ENCODE measurements around the gene DLGAP1. TPM values are rescaled to one million over a fixed set of nuclear protein-coding genes. Genes with fewer than 3 reads are reported as not detected.
"Not testable (repeated sequence)": the region's sequence is repeated elsewhere in the genome, so short reads cannot be mapped to it uniquely, and the experiment has no call there.

DLGAP1 gene
- total RNA-seq: not detected

- CTCF ChIA-PET: no interaction called here
- H3K4me3 Mint-ChIP-seq: no peak within 1 kb of the TSS
- H3K9me3 Mint-ChIP-seq (ENCODE audit: insufficient read depth): no peaks in the 10 kb centered on the region
- peaks cover 5% of the 10 kb centered on the region for H3K36me3 Mint-ChIP-seq (ENCODE audit: low read depth)
- DNase-seq: no peak
- POLR2A ChIA-PET: no interaction called here
- peaks cover 5% of the 10 kb centered on the region for H3K4me1 Mint-ChIP-seq (ENCODE audit: low read depth)
- peak within 1 kb of the TSS; percentile 14 for H3K27ac Mint-ChIP-seq
- no peak for ATAC-seq
- H3K27me3 Mint-ChIP-seq (ENCODE audit: low read depth): peaks cover 18% of the 10 kb centered on the region
Measured at GRCh38 chr18:4455113-4455811, at the start of gene DLGAP1. Gene DLGAP1 (minus strand): TSS chr18:4455307.

- DNase-seq; ATAC-seq; H3K27ac Mint-ChIP-seq; H3K36me3 Mint-ChIP-seq (ENCODE audit: low read depth); H3K4me3 Mint-ChIP-seq; CTCF ChIA-PET; POLR2A ChIA-PET; H3K27me3 Mint-ChIP-seq (ENCODE audit: low read depth); H3K4me1 Mint-ChIP-seq (ENCODE audit: low read depth): not testable (repeated sequence)
- peaks cover 13% of the 10 kb centered on the region for H3K9me3 Mint-ChIP-seq (ENCODE audit: insufficient read depth)
Measured at GRCh38 chr18:4494703-4495284, 39.7 kb upstream of the DLGAP1 start.

GRCh38 chr18:4468511-4468910, 13.4 kb upstream of the DLGAP1 start:
- Mint-ChIP-seq H3K27me3 (ENCODE audit: low read depth) (no peaks in the 10 kb centered on the region), H3K27ac (no peak overlapping the region), H3K4me3 (no peak overlapping the region), H3K4me1 (ENCODE audit: low read depth) (no peaks in the 10 kb centered on the region), H3K36me3 (ENCODE audit: low read depth) (no peaks in the 10 kb centered on the region), H3K9me3 (ENCODE audit: insufficient read depth) (peaks cover 4% of the 10 kb centered on the region)
- ChIA-PET CTCF (no interaction called here), POLR2A (no interaction called here)
- DNase-seq (no peak), ATAC-seq (no peak)

- POLR2A ChIA-PET: no interaction called here
- no peak overlapping the region for H3K27ac Mint-ChIP-seq
- ATAC-seq (no peak), DNase-seq (no peak)
- H3K4me3 Mint-ChIP-seq: no peak overlapping the region
- CTCF ChIA-PET: no interaction called here
- peaks cover 18% of the 10 kb centered on the region for H3K27me3 Mint-ChIP-seq (ENCODE audit: low read depth)
- peaks cover 5% of the 10 kb centered on the region for H3K4me1 Mint-ChIP-seq (ENCODE audit: low read depth)
- H3K9me3 Mint-ChIP-seq (ENCODE audit: insufficient read depth): no peaks in the 10 kb centered on the region
- peaks cover 5% of the 10 kb centered on the region for H3K36me3 Mint-ChIP-seq (ENCODE audit: low read depth)
Measured at GRCh38 chr18:4454537-4455112, 482 bp downstream of the DLGAP1 start.

GRCh38 chr18:4453874-4454536, 1.1 kb downstream of the DLGAP1 start:
- Mint-ChIP-seq H3K27me3 (ENCODE audit: low read depth) (peaks cover 18% of the 10 kb centered on the region), H3K9me3 (ENCODE audit: insufficient read depth) (no peaks in the 10 kb centered on the region), H3K4me1 (ENCODE audit: low read depth) (peaks cover 5% of the 10 kb centered on the region), H3K4me3 (no peak overlapping the region), H3K36me3 (ENCODE audit: low read depth) (peaks cover 5% of the 10 kb centered on the region), H3K27ac (no peak overlapping the region)
- POLR2A ChIA-PET: no interaction called here
- no peak for ATAC-seq
- DNase-seq: no peak
- CTCF ChIA-PET: no interaction called here

- CTCF ChIA-PET: no interaction called here
- Mint-ChIP-seq H3K9me3 (ENCODE audit: insufficient read depth) (no peaks in the 10 kb centered on the region), H3K36me3 (ENCODE audit: low read depth) (peaks cover 5% of the 10 kb centered on the region), H3K27me3 (ENCODE audit: low read depth) (peaks cover 18% of the 10 kb centered on the region), H3K4me3 (no peak overlapping the region), H3K4me1 (ENCODE audit: low read depth) (peaks cover 5% of the 10 kb centered on the region), H3K27ac (no peak overlapping the region)
- DNase-seq (no peak), ATAC-seq (no peak)
- POLR2A ChIA-PET: no interaction called here
Measured at GRCh38 chr18:4453567-4453873, 1.6 kb downstream of the DLGAP1 start.

- peaks cover 11% of the 10 kb centered on the region for H3K27me3 Mint-ChIP-seq (ENCODE audit: low read depth)
- CTCF ChIA-PET: no interaction called here
Measured at GRCh38 chr18:4450065-4450658, 4.9 kb downstream of the DLGAP1 start.

GRCh38 chr18:4445902-4446301, 9.2 kb downstream of the DLGAP1 start:
- no peaks in the 10 kb centered on the region for H3K9me3 Mint-ChIP-seq (ENCODE audit: insufficient read depth)
- ATAC-seq: no peak
- ChIA-PET CTCF (no interaction called here), POLR2A (no interaction called here)
- H3K27me3 Mint-ChIP-seq (ENCODE audit: low read depth): no peaks in the 10 kb centered on the region
- no peak overlapping the region for H3K4me3 Mint-ChIP-seq
- H3K27ac Mint-ChIP-seq: no peak overlapping the region
- no peaks in the 10 kb centered on the region for H3K36me3 Mint-ChIP-seq (ENCODE audit: low read depth)
- DNase-seq: no peak
- H3K4me1 Mint-ChIP-seq (ENCODE audit: low read depth): no peaks in the 10 kb centered on the region

More at GRCh38 chr18:4450065-4450658, 4.9 kb downstream of the DLGAP1 start:
- no peak for DNase-seq
- no peaks in the 10 kb centered on the region for H3K9me3 Mint-ChIP-seq (ENCODE audit: insufficient read depth)
- no peaks in the 10 kb centered on the region for H3K36me3 Mint-ChIP-seq (ENCODE audit: low read depth)
- H3K27ac Mint-ChIP-seq: no peak overlapping the region
- no peak for ATAC-seq
- POLR2A ChIA-PET: no interaction called here
- no peaks in the 10 kb centered on the region for H3K4me1 Mint-ChIP-seq (ENCODE audit: low read depth)
- H3K4me3 Mint-ChIP-seq: no peak overlapping the region

GRCh38 chr18:4444306-4444705, 10.8 kb downstream of the DLGAP1 start:
- Mint-ChIP-seq H3K27ac (no peak overlapping the region), H3K36me3 (ENCODE audit: low read depth) (no peaks in the 10 kb centered on the region), H3K9me3 (ENCODE audit: insufficient read depth) (no peaks in the 10 kb centered on the region), H3K27me3 (ENCODE audit: low read depth) (no peaks in the 10 kb centered on the region), H3K4me1 (ENCODE audit: low read depth) (no peaks in the 10 kb centered on the region), H3K4me3 (no peak overlapping the region)
- ChIA-PET POLR2A (no interaction called here), CTCF (no interaction called here)
- no peak for DNase-seq
- no peak for ATAC-seq

GRCh38 chr18:4441098-4441497, 14.0 kb downstream of the DLGAP1 start:
- POLR2A ChIA-PET: no interaction called here
- ATAC-seq (no peak), DNase-seq (no peak)
- Mint-ChIP-seq H3K9me3 (ENCODE audit: insufficient read depth) (no peaks in the 10 kb centered on the region), H3K27ac (no peak overlapping the region), H3K27me3 (ENCODE audit: low read depth) (no peaks in the 10 kb centered on the region), H3K4me1 (ENCODE audit: low read depth) (no peaks in the 10 kb centered on the region), H3K4me3 (no peak overlapping the region), H3K36me3 (ENCODE audit: low read depth) (no peaks in the 10 kb centered on the region)
- CTCF ChIA-PET: no interaction called here

- H3K27ac Mint-ChIP-seq: no peak overlapping the region
- no peaks in the 10 kb centered on the region for H3K27me3 Mint-ChIP-seq (ENCODE audit: low read depth)
- no peaks in the 10 kb centered on the region for H3K36me3 Mint-ChIP-seq (ENCODE audit: low read depth)
- DNase-seq (no peak), ATAC-seq (no peak)
- ChIA-PET POLR2A (no interaction called here), CTCF (no interaction called here)
- H3K4me3 Mint-ChIP-seq: no peak overlapping the region
- H3K4me1 Mint-ChIP-seq (ENCODE audit: low read depth): no peaks in the 10 kb centered on the region
- no peaks in the 10 kb centered on the region for H3K9me3 Mint-ChIP-seq (ENCODE audit: insufficient read depth)
Measured at GRCh38 chr18:4438938-4439337, 16.2 kb downstream of the DLGAP1 start.

GRCh38 chr18:4433717-4434116, 21.4 kb downstream of the DLGAP1 start:
- no peaks in the 10 kb centered on the region for H3K4me1 Mint-ChIP-seq (ENCODE audit: low read depth)
- peaks cover 5% of the 10 kb centered on the region for H3K9me3 Mint-ChIP-seq (ENCODE audit: insufficient read depth)
- DNase-seq: no peak
- H3K4me3 Mint-ChIP-seq: no peak overlapping the region
- H3K27me3 Mint-ChIP-seq (ENCODE audit: low read depth): no peaks in the 10 kb centered on the region
- no peak for ATAC-seq
- ChIA-PET CTCF (no interaction called here), POLR2A (no interaction called here)
- H3K36me3 Mint-ChIP-seq (ENCODE audit: low read depth): no peaks in the 10 kb centered on the region
- no peak overlapping the region for H3K27ac Mint-ChIP-seq
